ENCODE results near the gene GPR55.

Gene GPR55

GRCh38 chr2:230935130-230935430, 10.0 kb upstream of the GPR55 start:
- TF ChIP-seq ZNF211 (tag by site-specific recombination; IDR thresholded peaks at IDR 0.05; ENCODE audit: low read depth) (no peak), GLIS1 (tag by site-specific recombination; IDR thresholded peaks at IDR 0.05) (no peak), PRDM2 (tag by site-specific recombination; IDR thresholded peaks at IDR 0.05; ENCODE audit: borderline replicate concordance) (no peak), KLF1 (tag by site-specific recombination; IDR thresholded peaks at IDR 0.05) (no peak), ZNF529 (tag by site-specific recombination; IDR thresholded peaks at IDR 0.05; ENCODE audit: insufficient replicate concordance) (no peak), ZFP41 (tag by site-specific recombination; IDR thresholded peaks at IDR 0.05; ENCODE audit: borderline replicate concordance) (no peak), ZNF707 (tag by site-specific recombination; IDR thresholded peaks at IDR 0.05) (no peak), ZNF114 (tag by site-specific recombination; IDR thresholded peaks at IDR 0.05) (no peak), ZNF138 (tag by site-specific recombination; IDR thresholded peaks at IDR 0.05; ENCODE audit: borderline replicate concordance) (no peak)
- H3K36me3 ChIP-seq (ENCODE audit: control insufficient read depth in 2 of 2, insufficient read depth in 1 of 2, low read length in 2 of 2) = no peaks in the 10 kb centered on the region
- no peaks in the 10 kb centered on the region for H3K9me3 ChIP-seq (ENCODE audit: control insufficient read depth, insufficient read depth, low read depth, low read length)
- ChIA-PET POLR2A (no interaction called here), CTCF (no interaction called here)
- no peak overlapping the region for H3K27ac ChIP-seq (ENCODE audit: extremely low read depth, low read depth, low read length)
- H3K4me3 ChIP-seq (ENCODE audit: low read depth, low read length) = no peak overlapping the region
- no peaks in the 10 kb centered on the region for H3K4me1 ChIP-seq (ENCODE audit: control insufficient read depth, insufficient read depth, low read length)

- H3K36me3 ChIP-seq (ENCODE audit: control insufficient read depth in 2 of 2, insufficient read depth in 1 of 2, low read length in 2 of 2) = no peaks in the 10 kb centered on the region
- ChIA-PET POLR2A (no interaction called here), CTCF (no interaction called here)
- no peak overlapping the region for H3K4me3 ChIP-seq (ENCODE audit: low read depth, low read length)
- no peaks in the 10 kb centered on the region for H3K4me1 ChIP-seq (ENCODE audit: control insufficient read depth, insufficient read depth, low read length)
- no peaks in the 10 kb centered on the region for H3K9me3 ChIP-seq (ENCODE audit: control insufficient read depth, insufficient read depth, low read depth, low read length)
- no peak overlapping the region for H3K27ac ChIP-seq (ENCODE audit: extremely low read depth, low read depth, low read length)
- no peak for TF ChIP-seq PRDM10 (tag by site-specific recombination; IDR thresholded peaks at IDR 0.05)
- no peak for TF ChIP-seq ZNF394 (tag by site-specific recombination; IDR thresholded peaks at IDR 0.05; ENCODE audit: borderline replicate concordance)
- TF ChIP-seq ZNF473 (tag by site-specific recombination; IDR thresholded peaks at IDR 0.05) = no peak
- no peak for TF ChIP-seq ZBTB6 (tag by site-specific recombination; IDR thresholded peaks at IDR 0.05)
- no peak for TF ChIP-seq PRDM6 (tag by site-specific recombination; IDR thresholded peaks at IDR 0.05)
- TF ChIP-seq ZSCAN16 (tag by site-specific recombination; IDR thresholded peaks at IDR 0.05) = no peak
- no peak for TF ChIP-seq ZNF561 (tag by site-specific recombination; IDR thresholded peaks at IDR 0.05; ENCODE audit: borderline replicate concordance)
- no peak for TF ChIP-seq KLF16 (tag by site-specific recombination; IDR thresholded peaks at IDR 0.05)
- TF ChIP-seq KLF17 (tag by site-specific recombination; IDR thresholded peaks at IDR 0.05) = no peak
These were observed 9.4 kb upstream of the GPR55 start for GRCh38 chr2:230934231-230935129.
